Endothelial cell of umbilical vein (primary cell): ENCODE data around the gene CSNK2A3. TPM values are rescaled to one million over a fixed set of nuclear protein-coding genes. Genes with fewer than 3 reads are reported as not detected.
"Not testable (repeated sequence)": the region's sequence is repeated elsewhere in the genome, so short reads cannot be mapped to it uniquely, and the experiment has no call there.

ENCODE experiments used
- BruUV-seq: library from RNA; stranded (reverse); fragments of 400-500 nt; replicated peaks from 2 replicates; lab custom pipeline; 2021; lab: Mats Ljungman, UMichigan
- CTCF ChIA-PET: fragments of 300-600, 350-600 bp; sonication (Branson Sonifier 250); formaldehyde crosslinking; loops from one replicate; lab custom pipeline; 2021; ENCODE audit warnings: antibody characterized with exemption, inconsistent platforms; lab: Charles Lee
- POLR2A ChIA-PET: fragments of 300-600, 350-600 bp; sonication (Branson Sonifier 250); formaldehyde crosslinking; loops from one replicate; lab custom pipeline; 2021; ENCODE audit warnings: antibody characterized with exemption, inconsistent platforms; lab: Charles Lee
- DNase-seq: peaks from one replicate; pipeline ENCODE4 v3.0.0-alpha.2; 2011; ENCODE audit warnings: low read depth, low spot score
- FAIRE-seq: peaks from 2 replicates; lab custom pipeline; 2011; peaks lifted over from hg19 to GRCh38; lab: Jason Lieb, UNC
- H2AFZ ChIP-seq: 2 replicates; pipeline ENCODE4 v1.6.0; 2012; ENCODE audit warnings: low read depth, low read length, control low read depth, inconsistent platforms
- H3K27ac ChIP-seq: 2 replicates; pipeline ENCODE4 v1.5.1; 2011; ENCODE audit warnings: low read depth, mild to moderate bottlenecking, control low read depth, low read length, moderate library complexity; ENCODE audit not compliant: insufficient read depth
- H3K27me3 ChIP-seq, 2 experiments: 2 replicates each; pipeline versions ENCODE4 v1.6.0 to v1.6.1; 2011; ENCODE audit warnings: low read length in 2 of 2, mixed read lengths in 1 of 2; ENCODE audit not compliant: control insufficient read depth in 2 of 2, insufficient read depth in 2 of 2
- H3K36me3 ChIP-seq, 2 experiments: 2 replicates in 1 of 2; 3 replicates in 1 of 2; pipeline ENCODE4 v1.5.1; 2011; ENCODE audit warnings: low read length in 2 of 2, mild to moderate bottlenecking in 1 of 2, moderate library complexity in 1 of 2; ENCODE audit not compliant: control insufficient read depth in 2 of 2, insufficient read depth in 2 of 2; ENCODE audit errors: extremely low read depth in 1 of 2
- H3K4me1 ChIP-seq: 3 replicates; pipeline ENCODE4 v1.5.1; 2011; ENCODE audit warnings: mild to moderate bottlenecking, low read length; ENCODE audit not compliant: control insufficient read depth, insufficient read depth; ENCODE audit errors: extremely low read depth
- H3K4me2 ChIP-seq: 2 replicates; pipeline ENCODE4 v1.6.1; 2011; ENCODE audit warnings: low read length, control low read depth, mixed read lengths; ENCODE audit not compliant: insufficient read depth
- H3K4me3 ChIP-seq, 3 experiments: fragments of 200-600 bp in 1 of 3; sonication (generic), shearing (Covaris generic) in 1 of 3; replicated peaks in 1 of 3; 2 replicates each; pipeline ENCODE4 v1.5.1; 2011 to 2016; ENCODE audit warnings: control low read depth in 3 of 3, low read length in 3 of 3, mild to moderate bottlenecking in 2 of 3, inconsistent platforms in 1 of 3, low read depth in 1 of 3, moderate library complexity in 1 of 3; ENCODE audit not compliant: insufficient read depth in 1 of 3
- H3K79me2 ChIP-seq: 2 replicates; pipeline ENCODE4 v1.6.0; 2012; ENCODE audit warnings: low read length, inconsistent platforms; ENCODE audit not compliant: control insufficient read depth, insufficient read depth
- H3K9ac ChIP-seq: replicated peaks from 2 replicates; pipeline ENCODE3; 2011; ENCODE audit warnings: low read length, control low read depth; ENCODE audit not compliant: insufficient read depth; ENCODE audit errors: extremely low read depth
- H3K9me1 ChIP-seq: replicated peaks from 3 replicates; pipeline ENCODE4 v1.6.0; 2011; ENCODE audit warnings: mild to moderate bottlenecking, low read length; ENCODE audit not compliant: control insufficient read depth, insufficient read depth; ENCODE audit errors: extremely low read depth
- H3K9me3 ChIP-seq: replicated peaks from 2 replicates; pipeline ENCODE4 v1.5.1; 2012; ENCODE audit warnings: low read length, inconsistent platforms; ENCODE audit not compliant: control insufficient read depth, insufficient read depth
- H4K20me1 ChIP-seq: replicated peaks from 2 replicates; pipeline ENCODE3; 2011; ENCODE audit warnings: mild to moderate bottlenecking, low read length; ENCODE audit not compliant: control insufficient read depth, insufficient read depth; ENCODE audit errors: extremely low read depth
- EZH2 ChIP-seq: IDR thresholded peaks from 2 replicates; pipeline ENCODE4 v1.6.1; 2012; ENCODE audit warnings: borderline replicate concordance, low read depth, mild to moderate bottlenecking, moderate library complexity, low read length, inconsistent platforms; ENCODE audit not compliant: severe bottlenecking
- FOS ChIP-seq: IDR thresholded peaks from 2 replicates; pipeline ENCODE4 v1.6.1; 2011; ENCODE audit warnings: mild to moderate bottlenecking, low read length, moderate library complexity, borderline replicate concordance; ENCODE audit not compliant: insufficient read depth
- GATA2 ChIP-seq: IDR thresholded peaks from 2 replicates; pipeline ENCODE4 v1.7.0; 2011; ENCODE audit warnings: low read depth, mild to moderate bottlenecking, moderate library complexity, mixed read lengths, low read length; ENCODE audit not compliant: insufficient read length, insufficient read depth
- JUN ChIP-seq: IDR thresholded peaks from 2 replicates; pipeline ENCODE4 v1.6.1; 2011; ENCODE audit warnings: borderline replicate concordance, low read depth; ENCODE audit not compliant: insufficient read length, insufficient read depth
- MYC ChIP-seq: IDR thresholded peaks from one replicate; pipeline ENCODE4 v1.6.1; 2011; ENCODE audit warnings: mild to moderate bottlenecking, low read depth, low read length
- POLR2A ChIP-seq: IDR thresholded peaks from 2 replicates; pipeline ENCODE4 v1.6.1; 2012; ENCODE audit warnings: low read depth, mild to moderate bottlenecking, control low read depth, low read length
- POLR2AphosphoS5 ChIP-seq: IDR thresholded peaks from 2 replicates; pipeline ENCODE4 v1.6.1; 2012; ENCODE audit warnings: low read depth, mild to moderate bottlenecking, control low read depth, low read length, moderate library complexity; ENCODE audit not compliant: insufficient read depth
- dilution Hi-C: fragments of 300-500 bp; cut with MboI; formaldehyde crosslinking; loops from one replicate; pipeline ENCODE4 v1.15.0; 2019; ENCODE audit warnings: low sequenced_read_pairs; ENCODE audit not compliant: extremely low pct_ligation_motif_present
- intact Hi-C: fragments of 100-400 bp; cut with micrococcal nuclease; formaldehyde crosslinking; loops from one replicate; pipeline ENCODE4 v1.10.0; 2022
- polyA plus RNA-seq, 4 experiments: library from polyadenylated mRNA; depleted of rRNA in 3 of 4; stranded (reverse) in 3 of 4; unstranded in 1 of 4; fragments of >200 nt; gene quantifications; 2 replicates each; pipeline versions ENCODE4 v1.2.1 to v1.2.3, GENCODE V29; 2011 to 2012; ENCODE audit warnings: missing spikeins in 1 of 4
- total RNA-seq: library from RNA; stranded (reverse); gene quantifications from 2 replicates; pipeline ENCODE4 v1.2.3, GENCODE V29; 2021
- TF ChIP-seq, protein P1 (sequence below): IDR thresholded peaks from 2 replicates; pipeline ENCODE4 v1.6.1; 2011; ENCODE audit not compliant: insufficient read depth, insufficient read length
- TF ChIP-seq, protein P2 (sequence below), 2 donors: IDR thresholded peaks; 1 replicate in 1 of 2; 2 replicates in 1 of 2; pipeline ENCODE4 v1.5.1; 2011; ENCODE audit warnings: low read length in 2 of 2, mild to moderate bottlenecking in 2 of 2, moderate library complexity in 2 of 2, control low read depth in 1 of 2, inconsistent platforms in 1 of 2, low read depth in 1 of 2; ENCODE audit not compliant: insufficient read depth in 1 of 2; ENCODE audit errors: extremely low read depth in 1 of 2

Gene CSNK2A3
- total and polyA plus RNA-seq, 2 donors (not counting 3 experiments of a cell fraction or from before 2014, with no cell fraction given) = 0.41 TPM; not detected in 1

DNA sequence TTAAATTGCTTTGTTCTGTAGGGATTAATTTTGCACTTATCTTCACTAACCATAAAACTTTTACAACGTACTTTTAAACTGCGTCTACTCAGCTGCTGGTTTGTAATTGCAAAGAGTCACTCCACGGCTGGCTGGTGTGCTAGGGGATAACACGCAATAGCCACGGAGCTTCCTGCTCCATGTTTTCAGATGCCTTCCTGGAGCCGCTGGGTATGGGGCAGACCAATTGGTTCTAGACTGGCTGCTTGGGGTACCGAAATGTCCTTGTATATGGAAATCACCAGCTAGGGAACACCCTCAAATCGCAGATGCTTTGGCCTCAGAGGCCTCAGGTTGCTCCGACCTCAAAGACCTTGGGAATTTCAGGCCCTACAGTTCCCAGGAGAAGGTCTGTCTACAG, 3.8 kb upstream of the CSNK2A3 start:
- Histone ChIP-seq H3K9ac (no peak overlapping the region), H3K27me3 (peaks cover 0 to 2% of the 10 kb centered on the region in 2 experiments), H3K9me1 (no peaks in the 10 kb centered on the region), H3K4me2 (no peak overlapping the region), H3K9me3 (no peaks in the 10 kb centered on the region), H4K20me1 (no peaks in the 10 kb centered on the region), H3K79me2 (no peaks in the 10 kb centered on the region), H3K4me1 (no peaks in the 10 kb centered on the region), H3K36me3 (no peaks in the 10 kb centered on the region), H3K4me3 (no peak overlapping the region), H2AFZ (no peak overlapping the region), H3K27ac (no peak overlapping the region)
- dilution Hi-C loops (no loop called here), intact Hi-C loops (no loop called here)
- TF ChIP-seq JUN (no peak), FOS (no peak), EZH2 (no peak), MYC (no peak), POLR2A (no peak), POLR2AphosphoS5 (no peak), GATA2 (no peak)
- TF ChIP-seq, protein P1, sequence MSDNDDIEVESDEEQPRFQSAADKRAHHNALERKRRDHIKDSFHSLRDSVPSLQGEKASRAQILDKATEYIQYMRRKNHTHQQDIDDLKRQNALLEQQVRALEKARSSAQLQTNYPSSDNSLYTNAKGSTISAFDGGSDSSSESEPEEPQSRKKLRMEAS = no peak
- TF ChIP-seq, protein P2, sequence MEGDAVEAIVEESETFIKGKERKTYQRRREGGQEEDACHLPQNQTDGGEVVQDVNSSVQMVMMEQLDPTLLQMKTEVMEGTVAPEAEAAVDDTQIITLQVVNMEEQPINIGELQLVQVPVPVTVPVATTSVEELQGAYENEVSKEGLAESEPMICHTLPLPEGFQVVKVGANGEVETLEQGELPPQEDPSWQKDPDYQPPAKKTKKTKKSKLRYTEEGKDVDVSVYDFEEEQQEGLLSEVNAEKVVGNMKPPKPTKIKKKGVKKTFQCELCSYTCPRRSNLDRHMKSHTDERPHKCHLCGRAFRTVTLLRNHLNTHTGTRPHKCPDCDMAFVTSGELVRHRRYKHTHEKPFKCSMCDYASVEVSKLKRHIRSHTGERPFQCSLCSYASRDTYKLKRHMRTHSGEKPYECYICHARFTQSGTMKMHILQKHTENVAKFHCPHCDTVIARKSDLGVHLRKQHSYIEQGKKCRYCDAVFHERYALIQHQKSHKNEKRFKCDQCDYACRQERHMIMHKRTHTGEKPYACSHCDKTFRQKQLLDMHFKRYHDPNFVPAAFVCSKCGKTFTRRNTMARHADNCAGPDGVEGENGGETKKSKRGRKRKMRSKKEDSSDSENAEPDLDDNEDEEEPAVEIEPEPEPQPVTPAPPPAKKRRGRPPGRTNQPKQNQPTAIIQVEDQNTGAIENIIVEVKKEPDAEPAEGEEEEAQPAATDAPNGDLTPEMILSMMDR (IDR thresholded peaks at IDR 0.05; ENCODE audit: extremely low read depth in 1 of 2, insufficient read depth in 1 of 2, low read depth in 1 of 2, low read length in 2 of 2) = no peak
- BruUV-seq = no TSS peak
- CTCF ChIA-PET = no interaction called here
- POLR2A ChIA-PET = no interaction called here
- FAIRE-seq = no peak
- DNase-seq = no peak

DNA sequence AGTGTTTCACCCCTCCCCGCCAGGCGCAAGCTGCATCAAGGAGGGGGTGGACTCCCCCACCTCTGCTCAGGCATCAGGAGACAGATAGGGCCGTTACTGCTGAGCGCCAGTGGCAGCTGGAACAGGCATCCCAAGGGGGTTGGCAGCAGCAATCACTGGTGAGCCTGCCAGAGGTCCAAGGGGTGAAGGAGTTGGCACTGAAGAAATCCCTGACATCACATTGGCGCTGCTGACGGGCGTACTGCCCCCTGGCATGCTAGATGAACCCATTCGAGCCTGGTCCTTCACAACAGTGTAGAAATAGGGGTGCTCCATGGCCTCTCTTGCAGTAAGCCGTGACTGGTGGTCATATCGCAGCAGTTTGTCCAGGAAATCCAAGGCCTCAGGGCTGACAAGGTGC, 1.2 kb downstream of the CSNK2A3 start:
- CTCF ChIA-PET, H3K36me3 ChIP-seq, H3K27me3 ChIP-seq, BruUV-seq, H2AFZ ChIP-seq, H3K4me2 ChIP-seq, H3K27ac ChIP-seq, DNase-seq, H3K9me3 ChIP-seq, POLR2A ChIA-PET, H4K20me1 ChIP-seq, H3K9me1 ChIP-seq, H3K4me1 ChIP-seq, dilution Hi-C loops, H3K79me2 ChIP-seq, FAIRE-seq, H3K9ac ChIP-seq, H3K4me3 ChIP-seq, intact Hi-C loops: not testable (repeated sequence)
